ENCODE data around the gene RHBDF1. TPM values are rescaled to one million over a fixed set of nuclear protein-coding genes. Genes with fewer than 3 reads are reported as not detected.
"Not testable (repeated sequence)": the region's sequence is repeated elsewhere in the genome, so short reads cannot be mapped to it uniquely, and the experiment has no call there.

The RHBDF1 gene
- total and polyA plus RNA-seq, 12 donors, result 2.3 to 55.7 (median 7.6) TPM

DNA sequence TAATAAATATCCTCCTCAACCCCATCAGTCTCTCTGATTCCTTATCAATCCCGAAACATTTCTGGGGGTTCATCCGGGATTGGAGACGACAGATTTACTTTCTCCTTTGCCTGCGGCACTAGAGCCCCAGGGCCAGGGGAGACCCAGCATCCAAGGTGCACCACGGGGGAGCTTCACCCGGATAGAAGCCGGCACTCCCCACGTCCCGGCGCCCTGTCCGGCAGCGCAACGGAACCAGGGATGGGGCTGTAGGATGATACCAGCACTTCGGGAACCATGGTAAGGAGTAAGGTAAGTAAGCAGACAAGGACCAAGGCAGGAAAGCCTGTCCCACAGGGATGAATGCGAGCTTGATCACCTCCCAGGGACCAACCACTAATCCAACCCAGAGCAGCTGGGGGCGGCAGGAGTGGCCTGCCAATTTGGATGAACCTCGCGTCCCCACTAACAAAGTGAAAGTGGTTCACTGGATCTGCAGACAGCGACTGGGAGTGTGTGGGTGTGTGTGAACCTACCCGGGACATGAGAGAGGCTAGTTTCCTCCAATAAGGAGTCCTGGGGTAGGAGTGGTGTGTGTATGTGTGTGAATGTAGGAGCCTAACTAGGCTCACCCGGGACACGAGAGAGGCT is 30.9 kb downstream of the RHBDF1 start:
- intact Hi-C loops (cut with DNase I), result no loop called here
- 86 to 93% (median 90%) methylated on average over 19 to 22 of the region's 22 CpGs for WGBS, 4 donors
- Histone ChIP-seq H3K36me3 (replicated peaks in 1 of 2) (peaks cover 0 to 15% of the 10 kb centered on the region in 2 donors), H3K27me3 (no peaks in the 10 kb centered on the region), H3K4me3 (no peak overlapping the region), H3K9me3 (replicated peaks in 1 of 3) (no peaks in the 10 kb centered on the region), H3K4me1 (replicated peaks in 1 of 2) (no peaks in the 10 kb centered on the region), H3K27ac (no peak overlapping the region)
- TF ChIP-seq, protein P1, sequence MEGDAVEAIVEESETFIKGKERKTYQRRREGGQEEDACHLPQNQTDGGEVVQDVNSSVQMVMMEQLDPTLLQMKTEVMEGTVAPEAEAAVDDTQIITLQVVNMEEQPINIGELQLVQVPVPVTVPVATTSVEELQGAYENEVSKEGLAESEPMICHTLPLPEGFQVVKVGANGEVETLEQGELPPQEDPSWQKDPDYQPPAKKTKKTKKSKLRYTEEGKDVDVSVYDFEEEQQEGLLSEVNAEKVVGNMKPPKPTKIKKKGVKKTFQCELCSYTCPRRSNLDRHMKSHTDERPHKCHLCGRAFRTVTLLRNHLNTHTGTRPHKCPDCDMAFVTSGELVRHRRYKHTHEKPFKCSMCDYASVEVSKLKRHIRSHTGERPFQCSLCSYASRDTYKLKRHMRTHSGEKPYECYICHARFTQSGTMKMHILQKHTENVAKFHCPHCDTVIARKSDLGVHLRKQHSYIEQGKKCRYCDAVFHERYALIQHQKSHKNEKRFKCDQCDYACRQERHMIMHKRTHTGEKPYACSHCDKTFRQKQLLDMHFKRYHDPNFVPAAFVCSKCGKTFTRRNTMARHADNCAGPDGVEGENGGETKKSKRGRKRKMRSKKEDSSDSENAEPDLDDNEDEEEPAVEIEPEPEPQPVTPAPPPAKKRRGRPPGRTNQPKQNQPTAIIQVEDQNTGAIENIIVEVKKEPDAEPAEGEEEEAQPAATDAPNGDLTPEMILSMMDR (IDR thresholded peaks at IDR 0.05), result no peak
- TF ChIP-seq POLR2A (IDR thresholded peaks at IDR 0.05), result no peak
- no peak for DNase-seq

DNA sequence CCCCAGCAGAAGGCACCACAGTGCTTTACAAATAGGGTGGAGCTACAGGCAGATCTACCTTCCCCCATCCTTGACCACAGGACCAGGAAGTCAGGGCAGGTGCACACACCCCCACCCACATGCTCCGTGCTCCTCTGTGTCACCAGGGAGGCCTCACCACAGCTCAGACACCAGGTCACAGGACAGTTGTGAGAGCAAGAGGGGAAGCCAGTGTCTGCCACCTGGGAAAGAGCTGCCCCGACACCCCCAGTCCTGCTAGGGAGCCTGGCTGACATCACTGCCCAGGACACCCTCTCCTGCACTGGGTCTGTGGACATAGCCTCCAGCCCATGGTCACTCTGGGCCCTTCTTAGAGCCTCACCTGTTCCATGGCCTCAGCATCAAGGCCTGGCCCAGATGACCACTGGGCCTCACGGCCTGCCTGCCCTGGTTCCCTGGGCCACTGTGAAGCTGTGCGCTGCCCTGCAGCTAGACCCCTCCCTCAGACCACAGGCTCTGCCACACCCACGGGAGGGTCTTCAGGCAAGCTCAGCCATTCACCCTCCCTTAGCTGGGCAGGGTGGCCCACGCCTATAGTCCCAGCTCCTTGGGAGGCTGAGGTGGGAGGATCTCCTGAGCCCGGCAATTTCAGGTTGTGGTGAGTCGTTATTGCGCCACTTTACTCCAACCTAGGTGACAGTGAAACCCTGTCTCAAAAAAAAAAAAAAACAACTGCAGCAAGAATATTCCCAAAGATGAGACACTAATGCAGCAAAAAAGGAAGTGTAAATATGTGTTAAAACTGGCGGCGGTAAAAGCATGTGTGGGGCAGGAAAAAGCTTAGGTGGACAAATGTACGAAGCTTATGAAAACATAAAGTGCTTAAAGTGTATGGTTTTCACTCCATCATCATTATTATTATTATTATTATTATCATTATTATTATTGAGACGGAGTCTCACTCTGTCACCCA is 33.2 kb downstream of the RHBDF1 start:
- no peaks in the 10 kb centered on the region for H3K9me3 ChIP-seq (replicated peaks in 1 of 3)

GRCh38 chr16:38206-38605 is 34.2 kb downstream of the RHBDF1 start:
- DNase-seq, result peak in 1 of 7 donors; percentile 30
- 80 to 94% (median 93%) methylated on average over 8 to 11 of the region's 11 CpGs for WGBS, 4 donors
- H3K4me3 ChIP-seq; H3K27me3 ChIP-seq; H3K27ac ChIP-seq; H3K9me3 ChIP-seq (replicated peaks in 1 of 3); intact Hi-C loops (cut with DNase I); H3K4me1 ChIP-seq (replicated peaks in 1 of 2); H3K36me3 ChIP-seq (replicated peaks in 1 of 2): not testable (repeated sequence)

More for the DNA sequence above, 33.2 kb downstream of the RHBDF1 start:
- no peak overlapping the region for H3K27ac ChIP-seq
- intact Hi-C loops (cut with DNase I), result no loop called here
- no peaks in the 10 kb centered on the region for H3K27me3 ChIP-seq
- H3K4me3 ChIP-seq, result no peak overlapping the region
- H3K4me1 ChIP-seq (replicated peaks in 1 of 2), result no peaks in the 10 kb centered on the region
- peak in 2 of 7 donors; percentile 2 to 42 for DNase-seq
- TF ChIP-seq, protein P1 (IDR thresholded peaks at IDR 0.05), result no peak
- TF ChIP-seq POLR2A (IDR thresholded peaks at IDR 0.05), result no peak
- WGBS, 4 donors, result 78 to 88% (median 87%) methylated on average over 9 to 13 of the region's 13 CpGs
- no peaks in the 10 kb centered on the region for H3K36me3 ChIP-seq (replicated peaks in 1 of 2)

DNA sequence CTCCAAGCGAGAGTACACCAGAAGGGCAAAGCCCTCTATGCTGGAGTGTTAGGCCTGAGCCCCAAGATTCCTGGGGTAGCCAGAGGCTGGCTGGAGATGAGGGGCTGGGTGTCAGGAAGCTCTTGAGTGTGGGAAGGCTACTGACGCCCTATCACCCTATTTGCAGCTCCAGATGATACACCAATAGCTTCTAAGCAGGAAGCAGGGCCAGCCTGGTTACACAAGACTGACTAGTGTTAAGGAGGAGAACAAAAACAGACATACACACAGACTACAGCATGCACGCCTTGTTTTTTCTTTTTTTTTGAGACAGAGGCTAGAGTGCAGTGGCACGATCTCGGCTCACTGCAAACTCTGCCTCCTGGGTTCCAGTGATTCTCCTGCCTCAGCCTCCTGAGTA is 34.9 kb downstream of the RHBDF1 start:
- H3K36me3 ChIP-seq (replicated peaks in 1 of 2), result no peaks in the 10 kb centered on the region
- no peak for TF ChIP-seq POLR2A (IDR thresholded peaks at IDR 0.05)
- TF ChIP-seq, protein P1 (IDR thresholded peaks at IDR 0.05), result no peak
- no peaks in the 10 kb centered on the region for H3K27me3 ChIP-seq
- H3K9me3 ChIP-seq (replicated peaks in 1 of 3), result no peaks in the 10 kb centered on the region
- 89 to 97% (median 91%) methylated on average over 5 of the region's 5 CpGs for WGBS, 4 donors
- peak in 1 of 7 donors; percentile 43 for DNase-seq
- H3K4me3 ChIP-seq, result no peak overlapping the region
- H3K4me1 ChIP-seq (replicated peaks in 1 of 2), result no peaks in the 10 kb centered on the region
- H3K27ac ChIP-seq, result no peak overlapping the region
- intact Hi-C loops (cut with DNase I), result no loop called here
